AG20443 (cell line): ENCODE results near the gene NPAS1.
"Not testable (repeated sequence)": the region's sequence is repeated elsewhere in the genome, so short reads cannot be mapped to it uniquely, and the experiment has no call there.

Source experiments
- DNase-seq: peaks from one replicate; pipeline ENCODE4 v3.0.0; 2012; ENCODE audit warnings: low spot score, mixed read lengths

The NPAS1 gene

GRCh38 chr19:47047763-47048405, 28.2 kb downstream of the NPAS1 start:
- peak; percentile 95 for DNase-seq

- DNase-seq, result peak; percentile 64
These were observed 29.7 kb downstream of the NPAS1 start for GRCh38 chr19:47049307-47049700.

- not testable (repeated sequence) for DNase-seq
These were observed 30.9 kb downstream of the NPAS1 start for GRCh38 chr19:47050562-47050961.

- DNase-seq, result no peak
These were observed 36.8 kb downstream of the NPAS1 start for GRCh38 chr19:47056411-47056810.

GRCh38 chr19:47057328-47057727, 37.7 kb downstream of the NPAS1 start:
- DNase-seq, result no peak

- no peak for DNase-seq
These were observed 39.0 kb downstream of the NPAS1 start for GRCh38 chr19:47058621-47059022.

GRCh38 chr19:47063874-47064273, 44.2 kb downstream of the NPAS1 start:
- no peak for DNase-seq

- no peak for DNase-seq
These were observed 45.6 kb downstream of the NPAS1 start for GRCh38 chr19:47065242-47065641.

- no peak for DNase-seq
These were observed 47.0 kb downstream of the NPAS1 start for GRCh38 chr19:47066376-47067214.

- no peak for DNase-seq
These were observed 47.7 kb downstream of the NPAS1 start for GRCh38 chr19:47067215-47067847.

GRCh38 chr19:47068246-47068645, 48.6 kb downstream of the NPAS1 start:
- no peak for DNase-seq

GRCh38 chr19:47068876-47069406, 49.3 kb downstream of the NPAS1 start:
- no peak for DNase-seq

GRCh38 chr19:47069795-47070194, 50.2 kb downstream of the NPAS1 start:
- DNase-seq, result no peak

- DNase-seq, result no peak
These were observed 51.1 kb downstream of the NPAS1 start for GRCh38 chr19:47070756-47071155.

- DNase-seq, result no peak
These were observed 52.1 kb downstream of the NPAS1 start for GRCh38 chr19:47071731-47072130.

GRCh38 chr19:47072323-47072722, 52.7 kb downstream of the NPAS1 start:
- DNase-seq, result no peak

GRCh38 chr19:47073574-47073973, 53.9 kb downstream of the NPAS1 start:
- no peak for DNase-seq

- no peak for DNase-seq
These were observed 55.0 kb downstream of the NPAS1 start for GRCh38 chr19:47074621-47075020.

GRCh38 chr19:47075179-47075810, 55.7 kb downstream of the NPAS1 start:
- no peak for DNase-seq

GRCh38 chr19:47075941-47076340, 56.3 kb downstream of the NPAS1 start:
- no peak for DNase-seq

GRCh38 chr19:47078351-47078750, 58.7 kb downstream of the NPAS1 start:
- DNase-seq, result not testable (repeated sequence)

- DNase-seq, result no peak
These were observed 61.5 kb downstream of the NPAS1 start for GRCh38 chr19:47081095-47081494.
